HG02885 (cell line): ENCODE measurements around the gene RIT2.

Experiments
- ATAC-seq: cut with Tn5 transposase; IDR thresholded peaks from one replicate; pipeline ENCODE4 v1.9.1; 2021; ENCODE audit warnings: mild to moderate bottlenecking; ENCODE audit not compliant: unreplicated experiment, poor library complexity

RIT2 gene

DNA sequence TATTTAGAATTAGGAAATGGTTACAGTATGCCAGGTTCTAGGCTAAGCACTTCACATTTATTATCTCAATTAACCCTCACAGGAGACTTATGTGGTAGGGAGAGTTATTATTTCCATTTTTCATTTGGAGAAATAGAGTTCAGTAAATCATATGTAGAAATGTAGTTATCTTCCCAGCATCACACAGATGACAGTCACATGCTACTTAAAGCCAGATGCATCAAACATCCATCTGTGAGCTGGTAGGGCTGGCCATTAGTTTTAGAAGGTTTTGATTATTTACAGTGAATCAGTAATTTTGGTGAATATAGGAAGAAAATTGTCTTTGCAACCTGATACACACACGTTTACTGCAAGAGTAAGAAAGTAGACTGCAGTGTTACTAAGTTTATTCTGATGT, 97.9 kb downstream of the RIT2 start:
- no peak for ATAC-seq

DNA sequence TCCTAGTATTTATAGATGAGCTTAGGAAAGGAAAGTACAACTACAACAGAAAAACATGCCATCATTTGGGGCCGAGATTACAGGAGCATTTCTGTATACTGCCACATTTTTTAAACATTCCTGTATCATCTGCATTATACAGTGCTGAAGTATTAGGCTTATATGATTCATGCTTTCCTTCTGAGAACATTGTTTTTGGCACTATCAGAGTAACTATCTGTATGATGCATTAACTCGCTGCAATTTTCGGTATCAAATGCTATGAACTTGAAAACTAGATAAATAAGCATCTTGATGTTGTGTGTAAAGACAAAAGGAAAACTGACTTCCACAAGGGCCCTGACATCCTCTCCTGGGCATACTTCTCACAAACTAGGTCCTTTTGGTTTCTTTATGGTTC, 102.0 kb downstream of the RIT2 start:
- ATAC-seq: no peak

DNA sequence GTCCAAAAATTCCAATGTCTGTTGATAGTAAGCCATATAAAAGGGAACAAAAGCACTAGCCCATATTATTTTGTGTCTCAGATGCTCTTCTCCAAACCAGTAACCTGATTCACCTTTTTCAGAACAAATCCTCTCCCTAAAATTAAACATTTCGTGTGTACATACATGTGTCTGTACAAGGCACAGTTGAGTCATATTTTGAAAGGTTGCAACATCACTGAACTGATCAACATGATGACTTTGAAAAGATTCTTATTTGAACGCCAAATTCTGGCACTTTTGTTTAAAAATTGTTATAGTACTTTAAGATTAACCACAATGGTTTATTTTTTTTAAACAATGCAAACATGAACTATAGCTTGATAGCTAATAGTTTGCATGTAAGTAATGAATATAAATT, 102.5 kb downstream of the RIT2 start:
- no peak for ATAC-seq

DNA sequence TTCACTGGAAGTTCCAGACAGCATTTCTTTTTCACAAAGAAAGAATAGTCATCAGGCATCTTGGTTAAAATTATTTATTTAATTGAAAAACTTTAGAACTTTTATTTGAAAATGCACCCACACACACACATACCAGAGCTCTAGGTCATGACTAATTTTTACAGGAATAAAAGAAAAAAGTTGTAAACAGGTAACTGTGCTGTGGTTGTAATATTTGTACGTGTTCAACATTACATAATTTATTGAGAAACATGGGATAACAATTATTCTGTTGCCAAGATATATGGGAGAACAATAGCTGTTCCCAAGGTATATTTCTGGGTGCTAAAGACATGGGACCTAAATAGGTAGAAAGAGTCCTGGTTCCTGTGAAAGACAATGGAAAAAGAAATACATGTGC, 104.9 kb downstream of the RIT2 start:
- no peak for ATAC-seq

DNA sequence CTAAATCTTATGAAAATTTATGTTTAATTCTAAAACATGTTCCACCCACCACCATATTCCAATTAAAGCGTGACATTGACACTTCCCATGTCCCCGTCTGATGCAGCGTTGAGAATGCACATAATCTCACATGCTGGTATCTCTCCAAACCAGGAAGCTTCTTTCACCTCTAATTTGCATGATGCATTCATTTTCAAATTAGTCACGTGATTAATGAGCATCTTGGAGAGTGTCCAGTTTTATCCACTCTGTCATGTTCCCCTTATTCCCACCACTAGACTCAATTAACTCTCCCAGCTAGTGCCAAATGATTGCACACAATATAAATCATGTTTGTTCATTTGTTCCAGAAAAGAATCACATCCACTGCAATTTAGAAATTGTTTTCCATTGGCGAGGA, 105.8 kb downstream of the RIT2 start:
- no peak for ATAC-seq

DNA sequence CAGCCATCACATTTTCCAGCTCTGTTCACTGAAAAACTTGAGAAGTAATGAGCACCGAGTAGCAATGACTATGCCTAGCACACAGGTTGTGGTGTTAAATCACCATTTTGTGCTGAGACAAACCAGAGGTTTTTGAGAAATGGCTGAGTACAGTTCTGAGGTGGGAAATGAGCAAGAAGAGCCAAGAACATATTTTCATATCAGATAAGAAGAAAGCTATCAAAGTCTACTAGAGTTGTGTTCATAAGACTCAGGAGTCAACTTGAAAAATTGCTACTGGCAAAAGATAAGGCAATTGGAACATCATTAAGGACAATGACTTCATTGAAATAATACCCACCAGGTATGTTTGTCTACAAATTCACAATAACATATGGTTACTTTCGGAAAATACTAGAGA, 108.1 kb downstream of the RIT2 start:
- no peak for ATAC-seq

DNA sequence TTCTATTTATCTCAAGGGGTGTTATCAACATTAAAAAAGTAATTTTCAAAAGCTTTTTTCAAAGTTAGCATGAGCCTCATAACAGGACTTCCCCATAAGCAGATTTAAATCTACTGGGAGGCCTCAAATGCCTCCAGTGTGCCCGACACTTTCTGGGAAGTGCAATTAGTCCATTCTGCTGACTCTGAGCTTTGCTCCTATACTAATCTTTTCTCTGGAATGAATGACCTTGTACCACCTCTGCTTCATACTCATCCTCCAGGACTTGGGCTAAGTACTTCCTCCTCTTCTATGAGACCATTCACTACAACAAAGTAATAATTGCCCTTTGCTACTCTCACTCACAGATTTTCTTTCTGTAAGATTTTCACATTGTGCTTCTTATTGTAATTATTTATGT, 111.1 kb downstream of the RIT2 start:
- ATAC-seq: no peak

DNA sequence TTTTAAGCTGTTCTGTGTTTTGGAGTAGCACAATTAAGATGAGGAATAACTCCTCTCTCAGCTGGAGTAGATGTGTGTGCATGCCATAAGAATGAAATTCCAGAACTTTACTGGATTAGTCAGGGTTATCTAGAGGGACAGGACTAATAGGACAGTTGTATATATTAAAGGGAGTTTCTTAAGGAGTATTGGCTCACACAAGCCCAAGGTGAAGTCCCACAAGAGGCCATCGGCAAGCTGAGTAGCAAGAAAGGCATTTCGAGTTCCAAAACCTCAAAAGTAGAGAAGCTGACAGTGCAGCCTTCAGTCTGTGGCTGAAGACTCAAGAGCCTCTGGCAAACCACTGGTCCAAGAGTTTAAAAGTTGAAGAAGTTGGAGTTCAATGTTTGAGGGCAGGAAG, 113.7 kb downstream of the RIT2 start:
- no peak for ATAC-seq

DNA sequence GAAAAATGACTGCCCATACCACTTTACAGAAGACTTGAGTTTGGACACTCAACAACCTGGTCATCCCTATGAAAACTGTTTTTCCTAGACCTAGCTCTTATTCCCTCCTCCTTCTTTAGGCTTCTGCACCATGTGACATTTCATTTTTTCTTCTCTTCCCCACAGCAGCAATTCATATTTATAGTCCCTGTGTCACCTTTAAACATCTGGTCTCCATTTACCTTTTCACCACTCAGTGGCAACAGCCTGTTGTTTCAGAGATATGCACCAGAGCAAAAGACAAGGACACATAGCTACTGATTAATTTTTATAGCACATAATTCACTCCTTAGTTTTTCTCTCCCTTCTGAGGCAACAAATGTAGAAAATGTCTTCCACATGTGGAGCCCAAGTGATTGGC, 118.7 kb downstream of the RIT2 start:
- ATAC-seq: no peak

DNA sequence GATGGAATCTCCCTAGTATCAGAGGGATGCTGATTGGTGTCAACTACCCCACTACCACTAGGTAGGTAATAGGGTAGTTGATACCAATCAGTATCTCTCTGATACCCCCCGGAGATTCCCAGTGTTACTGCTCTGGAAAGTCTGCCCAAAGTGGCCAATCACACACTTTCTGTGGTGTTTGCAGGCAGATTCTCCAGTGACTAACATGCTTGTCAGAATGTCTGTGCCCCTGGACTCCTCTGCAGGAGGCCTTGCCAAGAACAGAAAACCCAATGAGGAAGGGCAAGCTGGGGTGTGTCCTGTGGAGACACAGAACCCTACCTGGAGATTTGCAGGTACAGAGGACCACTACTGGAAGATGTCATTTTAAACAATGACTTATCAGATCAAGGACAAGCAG, 135.1 kb downstream of the RIT2 start:
- ATAC-seq: no peak

DNA sequence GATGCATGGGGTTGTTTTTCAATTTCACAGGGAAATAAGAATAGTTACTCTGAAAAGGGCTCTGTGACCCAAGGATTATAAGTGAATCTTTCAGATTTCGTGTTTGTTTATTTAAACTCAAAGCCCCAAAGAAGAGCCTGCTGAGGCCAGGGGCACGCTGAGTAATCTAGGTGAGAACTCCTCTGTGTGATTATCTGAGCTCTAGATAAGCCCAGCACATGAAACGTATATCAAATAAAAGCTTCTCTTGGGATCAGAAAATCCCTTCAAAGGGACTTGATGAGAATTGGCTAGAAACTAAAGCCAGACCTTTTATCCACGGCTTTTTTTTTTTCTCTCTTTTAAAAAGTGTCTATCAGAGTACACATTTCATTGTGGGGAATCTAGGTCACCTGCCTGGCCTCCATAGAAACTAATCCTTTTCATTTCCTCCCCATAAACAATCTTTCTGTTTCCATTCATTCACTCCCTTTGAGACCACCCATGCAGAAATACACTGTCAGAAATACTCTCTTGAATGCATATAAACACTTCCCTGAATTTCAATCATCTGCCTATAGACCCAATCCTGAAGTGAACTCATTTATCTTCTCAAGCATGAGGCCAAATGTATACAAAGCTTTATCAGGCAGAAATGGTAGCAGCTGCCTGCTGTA, 137.4 kb downstream of the RIT2 start:
- no peak for ATAC-seq

DNA sequence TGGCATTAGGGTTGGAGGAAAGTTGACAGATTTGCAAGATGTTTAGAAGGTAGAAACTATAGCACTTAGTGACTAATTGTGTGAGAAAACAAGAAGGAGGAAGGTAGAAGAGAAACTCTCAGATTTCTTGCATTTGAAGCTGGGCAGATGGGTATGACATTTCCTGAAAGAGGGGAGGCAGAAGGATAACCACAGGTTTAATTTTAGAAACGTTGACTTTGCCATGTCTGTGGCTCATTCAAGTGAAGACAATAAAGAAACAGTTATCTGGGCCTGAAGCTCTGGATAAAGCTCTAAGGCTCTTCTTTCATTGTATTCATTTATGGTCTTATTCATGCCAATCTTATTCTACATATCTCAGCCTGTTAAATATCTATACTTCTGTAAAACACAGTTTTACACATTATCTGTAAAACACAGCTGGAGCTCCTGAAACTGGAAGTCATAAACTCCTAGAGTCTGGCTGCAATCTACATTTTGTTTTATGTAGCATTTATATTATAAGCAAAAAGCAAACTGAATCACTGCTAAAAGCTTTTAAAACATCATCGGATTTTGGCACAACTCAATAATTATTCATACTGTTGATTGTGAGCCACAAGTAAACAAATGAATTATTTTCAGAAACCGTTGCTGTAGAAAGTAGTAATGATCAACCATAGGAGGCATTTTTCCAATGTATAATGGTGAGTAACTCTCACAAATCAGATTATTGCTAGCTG, 138.5 kb downstream of the RIT2 start:
- no peak for ATAC-seq

DNA sequence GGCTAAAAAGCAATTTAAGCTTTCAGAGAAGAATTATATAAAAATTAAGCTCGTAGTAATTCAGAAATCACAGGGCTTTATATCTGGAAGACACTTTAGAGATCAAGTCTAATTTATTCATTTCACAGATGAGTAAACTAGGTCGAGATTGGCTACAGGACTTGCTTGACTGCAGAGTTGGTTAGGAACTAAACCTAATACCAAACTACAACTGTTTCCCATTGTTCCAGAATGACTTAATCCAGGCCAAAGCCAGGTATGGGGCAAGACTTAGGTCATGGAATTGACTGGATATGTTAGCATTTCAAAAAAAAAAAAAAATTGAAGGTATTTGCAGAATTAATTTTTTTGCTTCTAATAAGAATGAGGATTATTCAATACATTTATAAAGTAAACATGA, 146.1 kb downstream of the RIT2 start:
- no peak for ATAC-seq

DNA sequence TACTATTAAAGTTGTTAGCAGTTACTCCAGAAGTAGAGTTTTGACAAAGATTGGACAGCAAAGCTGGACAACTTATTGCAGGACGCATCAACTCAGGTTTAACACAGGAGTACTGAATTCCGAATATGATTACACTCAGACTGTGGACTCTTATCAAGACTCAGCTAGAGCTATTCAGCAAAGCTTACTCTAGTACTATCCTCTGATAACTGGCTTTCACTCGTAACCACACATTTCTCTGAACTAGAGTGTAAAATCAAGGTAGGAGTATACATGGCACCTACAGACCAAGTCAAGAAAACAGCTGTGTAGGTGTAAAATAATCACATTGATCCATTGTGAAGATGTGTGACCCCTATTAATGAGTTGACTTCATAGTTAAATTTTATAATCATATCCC, 154.2 kb downstream of the RIT2 start:
- ATAC-seq: no peak

DNA sequence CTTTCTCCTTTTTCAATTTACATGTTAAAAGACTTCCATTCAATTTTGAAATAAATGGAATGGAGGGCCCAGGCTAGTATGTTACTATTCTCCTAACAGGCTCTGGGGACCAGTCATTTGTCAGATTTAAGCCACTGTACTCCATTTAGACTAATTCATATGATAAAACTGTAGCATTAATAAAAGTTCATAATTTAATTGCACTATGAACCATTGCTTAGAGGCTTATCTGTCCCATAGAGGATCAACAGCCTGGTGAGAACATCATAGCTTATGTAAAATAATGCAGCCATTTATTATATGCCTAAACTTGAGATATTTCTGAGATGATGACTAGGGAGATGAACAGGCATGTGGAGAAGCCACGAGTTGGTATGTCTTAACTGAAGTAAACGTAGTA, 156.0 kb downstream of the RIT2 start:
- no peak for ATAC-seq

DNA sequence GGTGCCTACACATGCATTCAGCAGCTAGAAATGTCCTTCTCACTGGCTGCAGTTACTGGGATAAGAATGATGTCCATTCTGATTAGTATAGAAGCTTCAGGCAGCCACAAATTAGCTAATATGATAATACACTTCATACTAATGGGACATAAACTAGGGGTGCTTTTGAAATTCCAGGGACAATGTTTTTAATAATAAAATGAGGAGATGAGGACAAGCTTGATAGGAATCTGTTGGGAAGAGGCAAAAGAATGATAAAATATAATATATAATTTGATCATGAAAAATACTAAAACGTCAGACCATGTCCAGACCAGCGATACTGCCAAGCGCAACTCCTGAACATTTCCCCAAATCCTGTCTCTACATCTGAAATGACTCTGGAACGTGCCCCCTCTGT, 157.1 kb downstream of the RIT2 start:
- no peak for ATAC-seq

DNA sequence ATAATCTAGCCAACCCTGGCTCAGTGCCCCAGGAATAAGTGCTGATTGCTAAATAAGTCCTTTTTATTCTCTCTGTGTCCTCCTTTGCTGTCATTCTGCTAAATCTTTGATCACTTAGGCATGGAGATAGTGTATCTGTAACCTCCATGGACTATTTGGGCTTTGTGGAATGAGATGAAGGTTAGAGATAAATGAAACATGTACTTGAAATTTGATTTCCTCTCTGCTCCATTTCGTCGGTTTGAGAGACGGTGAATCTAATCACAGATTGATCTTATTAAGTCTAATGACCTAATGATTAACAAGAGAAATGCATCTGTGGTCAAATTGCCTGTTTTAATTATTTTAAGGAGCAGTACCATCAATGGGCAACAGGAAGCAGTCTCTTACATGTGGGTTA, 159.2 kb downstream of the RIT2 start:
- ATAC-seq: no peak

DNA sequence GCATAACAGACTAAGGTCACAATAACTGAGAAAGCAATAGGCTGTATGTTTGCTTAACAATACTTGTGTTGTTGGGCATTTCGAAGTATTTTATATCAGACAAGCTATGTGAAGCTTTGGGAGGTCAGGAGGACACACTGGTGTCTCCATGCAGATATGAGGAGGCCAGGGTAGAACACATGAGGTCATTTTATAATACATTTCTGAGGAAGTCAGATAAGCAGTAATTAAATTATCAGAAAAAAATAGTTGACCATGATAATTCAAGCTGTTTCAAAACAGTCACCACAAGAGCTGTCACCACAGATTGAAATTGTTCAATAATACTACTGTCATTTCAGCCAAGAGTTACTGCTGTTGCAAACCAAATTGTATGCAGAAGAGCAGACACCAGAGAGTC, 160.6 kb downstream of the RIT2 start:
- no peak for ATAC-seq

DNA sequence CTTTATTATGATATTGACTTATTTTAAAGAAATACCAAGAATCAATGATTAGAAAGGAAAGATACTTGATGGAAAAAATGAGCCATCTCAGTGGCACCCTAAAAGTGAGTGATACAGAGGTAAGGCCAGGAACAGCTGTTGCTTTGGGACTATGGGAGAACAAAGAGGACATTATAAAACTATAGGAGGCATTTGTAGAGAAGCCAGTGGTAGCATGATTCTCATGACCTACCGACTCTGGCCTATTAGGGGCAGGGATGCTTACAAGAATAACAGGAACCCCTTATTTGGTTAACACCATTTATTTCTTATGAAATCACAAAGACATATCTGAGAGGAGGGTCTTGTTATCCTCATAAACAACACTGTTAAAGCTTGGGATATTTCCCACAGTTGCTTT, 162.2 kb downstream of the RIT2 start:
- no peak for ATAC-seq

DNA sequence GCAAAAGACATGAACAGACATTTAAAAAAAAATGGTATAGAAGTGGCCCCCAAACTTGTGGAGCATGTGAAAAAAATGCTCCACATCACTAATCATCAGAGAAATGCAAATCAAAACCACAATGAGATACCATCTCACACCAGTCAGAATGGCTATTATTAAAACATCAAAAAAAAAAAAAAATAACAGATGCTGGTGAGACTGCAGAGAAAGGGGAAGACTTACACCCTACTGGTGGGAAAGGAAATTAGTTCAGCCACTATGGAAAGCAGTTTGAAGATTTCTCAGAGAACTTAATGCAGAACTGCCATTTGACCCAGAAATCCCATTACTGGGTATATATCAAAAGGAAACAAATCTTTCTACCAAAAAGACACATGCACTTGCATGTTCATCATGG, 164.8 kb downstream of the RIT2 start:
- ATAC-seq: no peak

DNA sequence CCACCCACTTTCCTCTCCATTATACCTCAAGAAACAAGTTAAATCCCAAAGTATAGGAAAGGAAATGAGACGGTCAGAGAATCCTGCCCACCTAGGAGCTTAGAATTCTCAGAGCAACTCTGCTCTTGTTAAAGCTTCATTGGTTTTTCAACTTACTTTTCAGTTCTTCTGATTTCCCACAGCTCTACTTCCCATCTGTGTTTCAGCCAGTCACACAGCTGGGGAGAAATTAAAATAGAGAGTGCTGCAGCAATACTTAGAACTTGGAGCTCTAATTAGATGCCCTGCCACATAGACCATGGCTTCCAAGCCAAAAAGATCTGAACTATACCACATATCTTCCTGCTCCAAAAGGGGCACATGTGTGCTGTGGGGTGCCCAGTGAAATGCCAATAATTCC, 166.7 kb downstream of the RIT2 start:
- ATAC-seq: no peak

DNA sequence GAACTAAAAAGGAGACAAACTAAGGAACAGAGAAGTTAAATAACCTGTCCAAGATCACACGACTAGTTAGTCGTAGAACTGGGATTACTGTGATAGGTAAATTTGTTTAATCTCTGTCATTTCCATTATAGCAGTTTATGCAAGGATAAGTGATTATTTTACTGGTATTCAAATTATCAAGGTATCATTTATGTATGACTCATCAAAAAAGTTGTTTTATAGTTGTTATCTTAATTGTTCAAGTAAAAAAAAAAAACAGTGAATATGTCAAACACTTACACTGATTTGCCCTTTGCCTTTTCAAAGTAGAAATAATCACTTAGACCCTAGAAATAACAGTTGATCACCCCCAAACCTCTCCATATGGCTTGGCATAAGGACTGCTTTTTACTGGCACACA, 173.6 kb downstream of the RIT2 start:
- ATAC-seq: no peak
